Measurements from ENCODE around the gene INMT.

The INMT gene

DNA sequence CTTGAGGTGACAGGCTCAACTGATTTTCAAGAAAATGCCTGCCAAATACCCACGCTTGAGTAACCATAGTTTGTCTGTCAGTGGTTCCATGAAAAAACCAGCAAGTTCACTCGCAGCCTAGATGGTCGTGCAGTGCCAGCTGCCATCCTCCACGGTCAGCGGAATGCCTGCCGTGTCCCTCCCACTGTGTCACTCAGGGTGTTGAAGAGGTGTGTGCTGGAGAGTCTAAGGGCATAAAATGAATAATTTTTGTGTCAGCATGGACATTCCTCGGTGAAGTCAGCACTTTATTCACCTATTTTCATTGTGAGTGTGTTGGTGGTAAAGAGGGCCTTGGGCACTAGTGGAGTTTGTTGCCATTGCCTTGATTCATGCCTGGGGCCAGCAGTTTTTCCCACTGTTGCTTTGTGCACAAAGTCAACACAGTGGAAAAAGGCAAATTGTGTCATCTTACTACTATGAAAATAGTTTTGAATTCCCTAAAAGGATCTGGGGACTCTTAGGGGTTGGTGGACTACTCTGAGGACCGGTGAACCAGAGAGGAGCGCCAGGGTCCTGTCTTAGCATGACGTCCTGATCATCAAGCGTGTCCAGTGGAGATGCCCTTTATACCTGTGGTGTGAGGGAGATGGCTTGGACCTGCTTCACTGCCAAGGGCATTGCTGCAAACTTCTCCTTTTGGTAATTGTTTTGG lies 36.9 kb downstream of the INMT start:
- no peak for DNase-seq

DNA sequence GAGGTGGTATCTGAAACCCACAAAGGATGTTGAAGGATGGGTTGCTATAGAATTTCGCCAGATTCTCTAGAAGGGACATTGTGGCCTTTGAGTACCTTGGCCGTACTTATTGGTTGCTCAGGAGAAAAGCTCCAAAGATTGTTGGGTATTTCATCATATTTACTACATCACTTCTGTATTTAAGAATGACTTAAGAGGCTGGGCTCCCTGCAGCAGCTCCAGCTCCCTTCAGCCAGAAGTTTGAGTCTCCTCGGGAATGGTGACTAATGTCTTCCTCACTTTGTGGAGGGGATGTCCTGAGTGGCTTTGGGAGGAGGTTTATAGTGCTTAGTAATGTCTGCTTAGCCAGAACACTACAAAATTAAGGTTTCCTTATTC lies 37.4 kb downstream of the INMT start:
- no peak for DNase-seq

DNA sequence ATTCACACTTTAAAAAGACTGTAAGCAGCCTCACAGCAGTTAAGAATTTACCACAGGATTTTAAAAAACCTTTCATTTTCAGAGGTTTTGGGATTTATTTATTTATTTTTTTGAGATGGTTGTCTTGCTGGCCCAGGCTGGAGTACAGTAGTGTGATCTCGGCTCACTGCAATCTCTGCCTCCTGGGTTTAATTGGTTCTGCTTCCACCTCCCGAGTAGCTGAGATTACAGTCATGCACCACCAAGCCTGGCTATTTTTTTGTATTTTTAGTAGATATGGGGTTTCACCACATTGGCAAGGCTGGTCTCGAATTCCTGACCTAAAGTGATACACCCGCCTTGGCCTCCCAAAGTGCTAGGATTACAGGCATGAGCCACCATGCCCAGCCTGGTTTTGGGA lies 38.4 kb downstream of the INMT start:
- no peak for DNase-seq

- no peak for DNase-seq
Measured at GRCh38 chr7:30791114-30791513, 39.2 kb downstream of the INMT start.

GRCh38 chr7:30795161-30795948 lies 43.4 kb downstream of the INMT start:
- DNase-seq, result no peak

DNA sequence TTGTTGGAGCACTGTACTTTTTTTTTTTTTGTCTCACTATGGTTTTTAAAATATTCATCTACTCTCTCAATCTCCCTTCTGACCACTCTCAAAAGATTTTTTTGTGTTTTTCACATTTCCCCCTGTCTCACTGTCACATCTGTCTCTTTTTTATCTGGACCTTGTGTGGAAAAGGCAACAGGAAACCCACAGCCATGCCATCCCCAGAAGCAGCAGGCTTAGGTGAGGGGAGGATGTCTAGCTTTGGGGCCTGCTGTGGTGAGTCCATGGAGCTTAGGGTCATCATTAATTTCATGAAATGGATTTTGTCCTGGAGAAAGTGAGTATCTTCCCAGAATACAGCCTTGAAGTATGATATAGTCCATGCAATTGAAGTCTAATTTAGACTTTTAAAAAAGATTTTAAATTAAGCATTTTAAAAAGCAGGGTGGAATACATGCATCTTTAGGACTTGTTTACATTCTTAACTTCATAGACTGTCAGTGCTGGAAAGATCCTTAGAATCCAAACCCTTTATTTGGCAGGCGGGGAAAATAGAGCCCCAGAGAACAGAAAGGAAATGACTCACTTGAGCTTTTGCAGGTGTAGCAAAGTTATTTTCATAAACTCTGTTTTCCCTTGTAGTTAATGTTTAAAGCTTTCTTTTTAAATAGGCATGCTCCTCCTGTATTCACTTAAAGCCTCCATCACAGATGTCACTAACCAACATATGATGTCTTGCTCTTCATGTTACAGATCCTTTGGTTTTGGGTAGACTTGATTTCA lies 44.4 kb downstream of the INMT start:
- no peak for DNase-seq

DNA sequence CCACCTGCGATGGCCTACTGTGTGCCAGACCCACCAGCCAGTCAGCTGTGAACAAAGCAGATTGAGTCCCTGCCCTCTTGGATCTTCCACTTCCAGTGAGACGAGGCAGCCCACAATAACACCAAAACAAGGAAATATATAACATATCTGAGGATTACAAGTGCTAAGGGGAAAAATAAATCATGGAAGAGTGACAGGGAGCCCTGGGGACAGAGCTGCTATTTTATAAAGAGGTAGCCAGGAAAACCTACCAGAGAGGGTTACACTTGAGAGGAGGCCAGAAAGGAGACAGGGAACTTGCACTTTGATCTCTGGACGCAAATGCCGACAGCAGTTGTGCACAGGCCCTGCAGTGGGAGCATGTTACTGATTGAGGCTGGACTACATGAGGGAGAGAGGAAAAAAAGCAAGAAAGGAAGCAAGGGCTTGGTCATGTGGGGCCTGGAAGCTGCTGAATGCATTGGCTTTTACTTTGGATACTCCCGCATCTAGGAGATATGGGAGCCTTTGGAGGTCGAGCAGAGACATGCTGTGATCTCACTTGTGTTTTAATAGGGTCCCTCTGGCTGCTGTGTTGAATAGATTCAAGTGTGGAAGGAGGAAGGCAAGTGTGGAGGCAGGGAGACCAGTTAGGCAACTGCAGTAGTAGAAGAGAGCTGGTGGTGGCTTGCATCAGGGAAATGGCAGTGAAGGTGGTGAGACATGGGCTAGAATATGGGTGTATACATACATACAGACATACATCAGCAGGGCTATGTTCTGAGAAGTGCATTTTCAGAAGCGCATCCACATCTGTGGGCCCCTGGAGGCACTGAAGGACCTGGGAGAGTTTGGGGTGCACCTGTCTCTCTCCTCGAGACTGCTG lies 45.5 kb downstream of the INMT start:
- DNase-seq, result no peak

DNA sequence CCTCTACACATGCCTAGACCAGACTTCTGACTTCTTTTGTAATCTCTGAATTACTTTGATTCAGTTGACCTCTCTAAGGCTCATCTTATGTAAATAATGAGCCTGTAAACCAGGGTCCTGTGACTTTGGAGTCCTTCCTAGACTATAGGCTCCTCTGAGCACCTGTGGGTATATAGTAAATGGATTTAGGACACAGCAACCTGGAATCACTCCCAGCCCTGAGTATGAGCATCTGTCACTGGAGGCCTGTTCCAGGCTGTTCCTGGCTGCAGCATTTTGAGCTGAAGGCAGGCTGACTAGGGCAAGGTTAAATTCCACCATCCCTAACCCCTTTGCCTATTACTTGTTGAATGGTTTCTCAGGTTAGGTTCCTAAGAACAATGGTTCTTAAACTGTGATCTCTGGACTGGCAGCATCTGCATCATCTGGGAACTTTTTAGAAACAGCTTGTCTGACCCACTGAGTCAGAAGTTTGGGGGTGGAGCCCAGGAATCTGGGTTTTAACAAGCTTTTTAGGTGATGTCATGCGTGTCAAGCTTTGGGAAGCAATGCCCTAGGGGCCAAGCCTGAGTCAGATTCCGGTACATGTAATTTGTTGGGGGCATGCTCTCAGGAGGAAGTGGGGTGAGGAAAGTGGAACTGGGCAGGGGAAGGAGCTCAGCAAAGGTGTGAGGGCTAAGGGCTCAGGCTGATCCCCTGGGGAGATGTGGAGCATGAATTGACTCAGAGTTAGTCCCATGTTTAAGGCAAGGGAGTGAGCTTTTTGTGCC lies 47.5 kb downstream of the INMT start:
- peak; percentile 48 for DNase-seq

DNA sequence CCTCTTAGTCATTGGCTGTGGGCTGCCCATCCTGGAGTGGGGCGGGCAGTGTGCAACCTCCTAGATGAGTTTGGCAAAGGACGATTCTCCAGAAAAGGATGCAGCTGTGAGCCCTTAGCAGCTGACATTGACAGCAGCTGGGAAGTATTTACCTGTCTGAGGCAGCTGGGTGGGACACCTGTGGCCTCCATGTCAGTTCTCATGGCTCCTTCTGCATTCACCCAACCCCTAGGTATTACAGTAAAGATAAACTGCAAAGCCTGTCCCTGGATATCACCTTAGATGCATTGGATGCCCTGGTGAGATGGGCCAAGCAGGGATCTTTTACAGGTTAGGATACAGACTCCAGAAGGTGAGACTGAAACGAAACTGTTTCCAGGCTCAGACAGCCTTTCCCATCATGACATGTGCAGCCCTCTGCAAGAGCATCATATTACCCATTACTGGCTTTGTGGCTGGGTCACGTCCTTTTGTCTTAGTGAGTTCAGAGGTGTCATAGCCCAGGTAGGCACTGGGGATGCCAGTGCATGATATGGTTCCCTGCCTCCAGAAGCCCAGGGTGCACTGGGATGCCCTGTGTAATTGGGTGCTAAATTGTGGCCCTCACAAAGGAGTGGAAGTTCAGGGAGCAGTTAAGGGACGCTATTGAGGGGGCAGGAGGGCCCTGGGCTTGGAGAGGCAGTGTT lies 48.2 kb downstream of the INMT start:
- DNase-seq, result no peak

GRCh38 chr7:30800785-30801252 lies 48.9 kb downstream of the INMT start:
- DNase-seq, result peak; percentile 81

GRCh38 chr7:30802812-30803211 lies 50.9 kb downstream of the INMT start:
- no peak for DNase-seq

DNA sequence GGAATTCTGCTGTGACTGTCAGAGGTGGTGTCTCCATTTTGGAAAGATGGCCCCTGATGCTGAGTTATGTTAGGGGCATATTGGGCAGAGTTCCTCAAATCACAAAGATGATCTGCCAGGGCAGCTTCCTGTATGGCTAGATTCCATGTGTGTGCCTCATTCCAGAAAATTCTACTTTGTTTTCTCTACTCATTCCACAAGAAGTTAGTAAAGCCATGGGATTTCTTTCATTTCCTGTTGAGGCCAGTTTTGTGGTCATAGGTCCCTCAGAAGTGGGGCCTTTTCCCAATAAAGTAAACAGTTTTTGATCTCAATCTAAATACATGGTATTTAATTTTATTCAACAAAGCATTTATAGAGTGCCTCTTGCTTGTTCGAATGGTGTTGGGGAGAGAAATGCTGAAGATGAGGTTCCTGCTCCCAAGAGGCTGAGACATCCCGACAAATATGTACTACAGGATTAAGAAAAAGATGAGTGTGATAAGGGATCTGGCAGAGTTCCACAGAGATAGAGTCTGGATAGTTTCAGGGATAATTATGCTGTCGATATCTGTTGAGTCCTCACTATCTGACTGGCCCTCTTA lies 52.2 kb downstream of the INMT start:
- DNase-seq, result no peak

- DNase-seq, result no peak
Measured at GRCh38 chr7:30805081-30805691, 53.3 kb downstream of the INMT start.

GRCh38 chr7:30805931-30806330 lies 54.0 kb downstream of the INMT start:
- no peak for DNase-seq

Data from NCI-H82 (cell line).